ENCODE data around the gene SNX20. TPM values are rescaled to one million over a fixed set of nuclear protein-coding genes. Genes with fewer than 3 reads are reported as not detected.

SNX20 gene
- total and polyA plus RNA-seq, 2 experiments from 2014 or later = not detected

- Mint-ChIP-seq H3K36me3 (ENCODE audit: low read depth) (no peaks in the 10 kb centered on the region), H3K9me3 (no peaks in the 10 kb centered on the region), H3K4me3 (no peak overlapping the region), H3K27ac (no peak overlapping the region), H3K4me1 (no peaks in the 10 kb centered on the region; the same call in 2 of the 3 replicates), H3K27me3 (ENCODE audit: insufficient read depth, low read depth, poor library complexity) (peaks cover 1% of the 10 kb centered on the region)
- Histone ChIP-seq H3K4me3 (no peak overlapping the region), H3K36me3 (ENCODE audit: insufficient read depth) (no peaks in the 10 kb centered on the region), H3K27ac (ENCODE audit: low read depth) (no peak overlapping the region), H2AFZ (no peak overlapping the region), H3K9me2 (ENCODE audit: insufficient read depth) (no peaks in the 10 kb centered on the region), H3K4me1 (ENCODE audit: insufficient read depth) (no peaks in the 10 kb centered on the region), H3F3A (replicated peaks; ENCODE audit: low read depth) (no peaks in the 10 kb centered on the region), H3K79me2 (replicated peaks; ENCODE audit: insufficient read depth) (no peaks in the 10 kb centered on the region), H3K4me2 (no peak overlapping the region), H3K27me3 (ENCODE audit: insufficient read depth) (no peaks in the 10 kb centered on the region), H4K20me1 (replicated peaks; ENCODE audit: insufficient read depth) (no peaks in the 10 kb centered on the region)
- no peak for ATAC-seq
- TF ChIP-seq NANOG (IDR thresholded peaks at IDR 0.05; ENCODE audit: borderline replicate concordance) = no peak
- no peak for TF ChIP-seq REST (IDR thresholded peaks at IDR 0.05; ENCODE audit: unreplicated experiment)
- no peak for TF ChIP-seq POLR2AphosphoS5 (IDR thresholded peaks at IDR 0.05; ENCODE audit: low read depth)
- TF ChIP-seq JUNB (IDR thresholded peaks at IDR 0.05; ENCODE audit: unreplicated experiment) = no peak
- TF ChIP-seq, protein P1, sequence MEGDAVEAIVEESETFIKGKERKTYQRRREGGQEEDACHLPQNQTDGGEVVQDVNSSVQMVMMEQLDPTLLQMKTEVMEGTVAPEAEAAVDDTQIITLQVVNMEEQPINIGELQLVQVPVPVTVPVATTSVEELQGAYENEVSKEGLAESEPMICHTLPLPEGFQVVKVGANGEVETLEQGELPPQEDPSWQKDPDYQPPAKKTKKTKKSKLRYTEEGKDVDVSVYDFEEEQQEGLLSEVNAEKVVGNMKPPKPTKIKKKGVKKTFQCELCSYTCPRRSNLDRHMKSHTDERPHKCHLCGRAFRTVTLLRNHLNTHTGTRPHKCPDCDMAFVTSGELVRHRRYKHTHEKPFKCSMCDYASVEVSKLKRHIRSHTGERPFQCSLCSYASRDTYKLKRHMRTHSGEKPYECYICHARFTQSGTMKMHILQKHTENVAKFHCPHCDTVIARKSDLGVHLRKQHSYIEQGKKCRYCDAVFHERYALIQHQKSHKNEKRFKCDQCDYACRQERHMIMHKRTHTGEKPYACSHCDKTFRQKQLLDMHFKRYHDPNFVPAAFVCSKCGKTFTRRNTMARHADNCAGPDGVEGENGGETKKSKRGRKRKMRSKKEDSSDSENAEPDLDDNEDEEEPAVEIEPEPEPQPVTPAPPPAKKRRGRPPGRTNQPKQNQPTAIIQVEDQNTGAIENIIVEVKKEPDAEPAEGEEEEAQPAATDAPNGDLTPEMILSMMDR (conservative IDR thresholded peaks at IDR 0.05; ENCODE audit: low read depth in 2 of 2) = no peak
- TF ChIP-seq, protein P2, sequence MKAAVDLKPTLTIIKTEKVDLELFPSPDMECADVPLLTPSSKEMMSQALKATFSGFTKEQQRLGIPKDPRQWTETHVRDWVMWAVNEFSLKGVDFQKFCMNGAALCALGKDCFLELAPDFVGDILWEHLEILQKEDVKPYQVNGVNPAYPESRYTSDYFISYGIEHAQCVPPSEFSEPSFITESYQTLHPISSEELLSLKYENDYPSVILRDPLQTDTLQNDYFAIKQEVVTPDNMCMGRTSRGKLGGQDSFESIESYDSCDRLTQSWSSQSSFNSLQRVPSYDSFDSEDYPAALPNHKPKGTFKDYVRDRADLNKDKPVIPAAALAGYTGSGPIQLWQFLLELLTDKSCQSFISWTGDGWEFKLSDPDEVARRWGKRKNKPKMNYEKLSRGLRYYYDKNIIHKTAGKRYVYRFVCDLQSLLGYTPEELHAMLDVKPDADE (IDR thresholded peaks at IDR 0.05) = no peak
- no peak for TF ChIP-seq ZNF114 (CRISPR knock-in tag; IDR thresholded peaks at IDR 0.05)
- TF ChIP-seq CREB1 (CRISPR knock-in tag; IDR thresholded peaks at IDR 0.05; ENCODE audit: low read depth) = no peak
- TF ChIP-seq EZH2phosphoT487 (IDR thresholded peaks at IDR 0.05; ENCODE audit: unreplicated experiment) = no peak
- TF ChIP-seq ZNF331 (CRISPR knock-in tag; IDR thresholded peaks at IDR 0.05; ENCODE audit: low read depth) = no peak
- TF ChIP-seq, protein P3, sequence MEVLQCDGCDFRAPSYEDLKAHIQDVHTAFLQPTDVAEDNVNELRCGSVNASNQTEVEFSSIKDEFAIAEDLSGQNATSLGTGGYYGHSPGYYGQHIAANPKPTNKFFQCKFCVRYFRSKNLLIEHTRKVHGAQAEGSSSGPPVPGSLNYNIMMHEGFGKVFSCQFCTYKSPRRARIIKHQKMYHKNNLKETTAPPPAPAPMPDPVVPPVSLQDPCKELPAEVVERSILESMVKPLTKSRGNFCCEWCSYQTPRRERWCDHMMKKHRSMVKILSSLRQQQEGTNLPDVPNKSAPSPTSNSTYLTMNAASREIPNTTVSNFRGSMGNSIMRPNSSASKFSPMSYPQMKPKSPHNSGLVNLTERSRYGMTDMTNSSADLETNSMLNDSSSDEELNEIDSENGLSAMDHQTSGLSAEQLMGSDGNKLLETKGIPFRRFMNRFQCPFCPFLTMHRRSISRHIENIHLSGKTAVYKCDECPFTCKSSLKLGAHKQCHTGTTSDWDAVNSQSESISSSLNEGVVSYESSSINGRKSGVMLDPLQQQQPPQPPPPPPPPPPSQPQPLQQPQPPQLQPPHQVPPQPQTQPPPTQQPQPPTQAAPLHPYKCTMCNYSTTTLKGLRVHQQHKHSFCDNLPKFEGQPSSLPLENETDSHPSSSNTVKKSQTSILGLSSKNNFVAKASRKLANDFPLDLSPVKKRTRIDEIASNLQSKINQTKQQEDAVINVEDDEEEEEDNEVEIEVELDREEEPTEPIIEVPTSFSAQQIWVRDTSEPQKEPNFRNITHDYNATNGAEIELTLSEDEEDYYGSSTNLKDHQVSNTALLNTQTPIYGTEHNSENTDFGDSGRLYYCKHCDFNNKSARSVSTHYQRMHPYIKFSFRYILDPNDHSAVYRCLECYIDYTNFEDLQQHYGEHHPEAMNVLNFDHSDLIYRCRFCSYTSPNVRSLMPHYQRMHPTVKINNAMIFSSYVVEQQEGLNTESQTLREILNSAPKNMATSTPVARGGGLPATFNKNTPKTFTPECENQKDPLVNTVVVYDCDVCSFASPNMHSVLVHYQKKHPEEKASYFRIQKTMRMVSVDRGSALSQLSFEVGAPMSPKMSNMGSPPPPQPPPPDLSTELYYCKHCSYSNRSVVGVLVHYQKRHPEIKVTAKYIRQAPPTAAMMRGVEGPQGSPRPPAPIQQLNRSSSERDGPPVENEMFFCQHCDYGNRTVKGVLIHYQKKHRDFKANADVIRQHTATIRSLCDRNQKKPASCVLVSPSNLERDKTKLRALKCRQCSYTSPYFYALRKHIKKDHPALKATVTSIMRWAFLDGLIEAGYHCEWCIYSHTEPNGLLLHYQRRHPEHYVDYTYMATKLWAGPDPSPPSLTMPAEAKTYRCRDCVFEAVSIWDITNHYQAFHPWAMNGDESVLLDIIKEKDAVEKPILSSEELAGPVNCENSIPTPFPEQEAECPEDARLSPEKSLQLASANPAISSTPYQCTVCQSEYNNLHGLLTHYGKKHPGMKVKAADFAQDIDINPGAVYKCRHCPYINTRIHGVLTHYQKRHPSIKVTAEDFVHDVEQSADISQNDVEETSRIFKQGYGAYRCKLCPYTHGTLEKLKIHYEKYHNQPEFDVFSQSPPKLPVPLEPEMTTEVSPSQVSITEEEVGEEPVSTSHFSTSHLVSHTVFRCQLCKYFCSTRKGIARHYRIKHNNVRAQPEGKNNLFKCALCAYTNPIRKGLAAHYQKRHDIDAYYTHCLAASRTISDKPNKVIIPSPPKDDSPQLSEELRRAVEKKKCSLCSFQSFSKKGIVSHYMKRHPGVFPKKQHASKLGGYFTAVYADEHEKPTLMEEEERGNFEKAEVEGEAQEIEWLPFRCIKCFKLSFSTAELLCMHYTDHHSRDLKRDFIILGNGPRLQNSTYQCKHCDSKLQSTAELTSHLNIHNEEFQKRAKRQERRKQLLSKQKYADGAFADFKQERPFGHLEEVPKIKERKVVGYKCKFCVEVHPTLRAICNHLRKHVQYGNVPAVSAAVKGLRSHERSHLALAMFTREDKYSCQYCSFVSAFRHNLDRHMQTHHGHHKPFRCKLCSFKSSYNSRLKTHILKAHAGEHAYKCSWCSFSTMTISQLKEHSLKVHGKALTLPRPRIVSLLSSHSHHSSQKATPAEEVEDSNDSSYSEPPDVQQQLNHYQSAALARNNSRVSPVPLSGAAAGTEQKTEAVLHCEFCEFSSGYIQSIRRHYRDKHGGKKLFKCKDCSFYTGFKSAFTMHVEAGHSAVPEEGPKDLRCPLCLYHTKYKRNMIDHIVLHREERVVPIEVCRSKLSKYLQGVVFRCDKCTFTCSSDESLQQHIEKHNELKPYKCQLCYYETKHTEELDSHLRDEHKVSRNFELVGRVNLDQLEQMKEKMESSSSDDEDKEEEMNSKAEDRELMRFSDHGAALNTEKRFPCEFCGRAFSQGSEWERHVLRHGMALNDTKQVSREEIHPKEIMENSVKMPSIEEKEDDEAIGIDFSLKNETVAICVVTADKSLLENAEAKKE (CRISPR knock-in tag; IDR thresholded peaks at IDR 0.05) = no peak
- no peak for TF ChIP-seq EZH2 (IDR thresholded peaks at IDR 0.05; ENCODE audit: low read depth, unreplicated experiment)
- no peak for TF ChIP-seq STAT1 (IDR thresholded peaks at IDR 0.05; ENCODE audit: unreplicated experiment)
- DNase-seq (ENCODE audit: low spot score) = no peak
Measured at GRCh38 chr16:50634947-50635346, 46.2 kb downstream of the SNX20 start.

Data from GM23338 (cell line).